PC-9 (cell line): Measurements from ENCODE around the gene DENND1A. TPM values are rescaled to one million over a fixed set of nuclear protein-coding genes. Genes with fewer than 3 reads are reported as not detected.

Source experiments
- BruUV-seq: library from RNA; stranded (reverse); fragments of 400-500 nt; replicated peaks from 2 replicates; lab custom pipeline; 2021; lab: Mats Ljungman, UMichigan
- CTCF ChIA-PET: fragments of 300-600 bp; sonication (Branson Sonifier 250); formaldehyde crosslinking; loops from one replicate; lab custom pipeline; 2022; ENCODE audit warnings: antibody characterized with exemption; lab: Charles Lee
- POLR2A ChIA-PET: fragments of 300-600 bp; sonication (Branson Sonifier 250); formaldehyde crosslinking; loops from one replicate; lab custom pipeline; 2022; ENCODE audit warnings: antibody characterized with exemption; ENCODE audit not compliant: unreplicated experiment; lab: Charles Lee
- DNase-seq, 2 experiments: peaks; one replicate each; pipeline versions ENCODE4 v3.0.0 to v3.0.0-alpha.2; 2015 to 2022; ENCODE audit warnings: mixed read lengths in 1 of 2
- H2AFZ ChIP-seq: fragments of 200-600 bp; sonication (generic); 2 replicates; pipeline ENCODE4 v1.8.1; 2017; ENCODE audit warnings: antibody characterized with exemption
- H3F3A ChIP-seq: fragments of 200-600 bp; sonication (generic); 2 replicates; pipeline ENCODE4 v1.8.1; 2017; ENCODE audit warnings: antibody characterized with exemption, mild to moderate bottlenecking, low read depth; ENCODE audit not compliant: insufficient read depth
- H3K27ac ChIP-seq: fragments of 200-600 bp; sonication (generic); 2 replicates; pipeline ENCODE4 v1.6.1; 2016; ENCODE audit warnings: mixed run types
- H3K27me3 ChIP-seq: fragments of 200-600 bp; sonication (generic); 2 replicates; pipeline ENCODE4 v1.6.1; 2016; ENCODE audit warnings: low read depth, mixed run types; ENCODE audit not compliant: insufficient read depth
- H3K36me3 ChIP-seq: fragments of 200-600 bp; sonication (generic); 2 replicates; pipeline ENCODE4 v1.6.1; 2016; ENCODE audit warnings: low read depth, mixed run types
- H3K4me1 ChIP-seq: fragments of 200-600 bp; sonication (generic); replicated peaks from 2 replicates; pipeline ENCODE4 v1.6.1; 2016; ENCODE audit warnings: mixed run types; ENCODE audit not compliant: insufficient read depth
- H3K4me2 ChIP-seq: fragments of 200-600 bp; sonication (generic); 2 replicates; pipeline ENCODE4 v1.6.1; 2017; ENCODE audit warnings: mixed run types
- H3K4me3 ChIP-seq: fragments of 200-600 bp; sonication (generic); 2 replicates; pipeline ENCODE4 v1.6.1; 2016; ENCODE audit warnings: mixed run types
- H3K79me2 ChIP-seq: fragments of 200-600 bp; sonication (generic); 2 replicates; pipeline ENCODE4 v1.6.1; 2017; ENCODE audit warnings: low read depth, mixed run types
- H3K9me2 ChIP-seq: fragments of 200-600 bp; sonication (generic); 2 replicates; pipeline ENCODE4 v1.8.1; 2017; ENCODE audit warnings: mild to moderate bottlenecking; ENCODE audit not compliant: insufficient read depth
- H3K9me3 ChIP-seq: fragments of 200-600 bp; sonication (generic); 2 replicates; pipeline ENCODE4 v1.8.1; 2016; ENCODE audit warnings: low read depth; ENCODE audit not compliant: insufficient read depth
- H4K20me1 ChIP-seq: fragments of 200-600 bp; sonication (generic); 2 replicates; pipeline ENCODE4 v1.8.1; 2017; ENCODE audit not compliant: insufficient read depth
- CTCF ChIP-seq: fragments of 200-600 bp; sonication (generic); conservative IDR thresholded peaks from 2 replicates; pipeline ENCODE4 v1.6.1; 2017; ENCODE audit warnings: mixed run types, antibody characterized with exemption, mild to moderate bottlenecking, moderate library complexity
- EZH2 ChIP-seq: fragments of 200-600 bp; sonication (generic); IDR thresholded peaks from 2 replicates; pipeline ENCODE4 v1.8.0; 2017; ENCODE audit warnings: antibody characterized with exemption, low read depth
- intact Hi-C: fragments of 100-400 bp; cut with micrococcal nuclease; formaldehyde crosslinking; loops from one replicate; pipeline ENCODE4 v1.10.0; 2022; ENCODE audit not compliant: unreplicated experiment
- total RNA-seq: library from RNA; stranded (reverse); gene quantifications from 2 replicates; pipeline ENCODE4 v1.2.3, GENCODE V29; 2021

The DENND1A gene
- total RNA-seq, 1 experiment from 2014 or later, result 37.7 TPM

DNA sequence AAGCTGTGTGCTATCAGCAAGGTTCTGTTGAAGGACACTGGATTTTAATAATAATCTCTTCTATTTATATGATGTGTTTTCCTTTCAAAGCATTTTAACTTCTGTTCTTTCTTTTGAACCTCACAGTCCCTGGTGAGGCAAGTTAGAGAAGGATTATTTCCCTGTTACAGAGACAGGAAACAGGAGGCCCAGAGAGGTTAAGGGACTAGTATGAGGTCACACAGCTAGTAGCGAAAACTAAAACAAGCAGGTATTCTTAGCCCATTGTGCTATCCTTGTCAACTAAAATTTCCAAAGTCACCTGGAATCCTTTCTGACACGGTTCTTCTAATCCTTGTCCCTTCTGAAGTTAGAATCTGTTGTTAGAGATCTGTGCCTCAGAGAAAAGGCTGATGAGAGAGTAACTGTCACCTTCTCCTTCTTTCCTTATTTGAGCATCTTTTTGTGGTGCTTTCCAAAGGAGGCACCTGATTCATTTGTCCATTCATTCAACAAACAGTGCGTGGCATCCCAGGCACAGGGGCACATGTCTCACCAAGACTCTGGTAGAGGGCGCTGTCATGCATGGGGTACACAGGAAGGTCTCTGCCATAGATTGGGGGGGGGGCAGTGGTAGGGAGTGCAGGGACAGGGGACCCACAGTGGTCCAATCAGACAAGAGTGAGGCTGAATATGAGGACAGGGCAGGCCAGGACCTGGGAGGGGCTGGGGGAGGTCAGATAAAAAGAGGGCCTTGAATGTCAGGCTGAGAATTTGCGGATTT lies 512.5 kb downstream of the DENND1A start:
- no peak for TF ChIP-seq EZH2
- Histone ChIP-seq H3K9me2 (no peaks in the 10 kb centered on the region), H3K79me2 (no peaks in the 10 kb centered on the region), H3K27me3 (no peaks in the 10 kb centered on the region), H2AFZ (no peak overlapping the region), H3K36me3 (no peaks in the 10 kb centered on the region), H3K9me3 (no peaks in the 10 kb centered on the region), H3K4me1 (peaks cover 6% of the 10 kb centered on the region; the same call in 1 of the 2 replicates), H3F3A (no peaks in the 10 kb centered on the region), H4K20me1 (no peaks in the 10 kb centered on the region; the same call in 1 of the 2 replicates), H3K4me2 (no peak overlapping the region), H3K4me3 (no peak overlapping the region), H3K27ac (no peak overlapping the region)
- POLR2A ChIA-PET, result no interaction called here
- CTCF ChIA-PET, result interaction anchor here (0.6 kb wide), 1 partner anchor 584 kb away, joined by 4 read pairs; no protein-coding TSS in a partner anchor
- intact Hi-C loops, result no loop called here
- BruUV-seq, result no TSS peak
- DNase-seq, result no peak

DNA sequence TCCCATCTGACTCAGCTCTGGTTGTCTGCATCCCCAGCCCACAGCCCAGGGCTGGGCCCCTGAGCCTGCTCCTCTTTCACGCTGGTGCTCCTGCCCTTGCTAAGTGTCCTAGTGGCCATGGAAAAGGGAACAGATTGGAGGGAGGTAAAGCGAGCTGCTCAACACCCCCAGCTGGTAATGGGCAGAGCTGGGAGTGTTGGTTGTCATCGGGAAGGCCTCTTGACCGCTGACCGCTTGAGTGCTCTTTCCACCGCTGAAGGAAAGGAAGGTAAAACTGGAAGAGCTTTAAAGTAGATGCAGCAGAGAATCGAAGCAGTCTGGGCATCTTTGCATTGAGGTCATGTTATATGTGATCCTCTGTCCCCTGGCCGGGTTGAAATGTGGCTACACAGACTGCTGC lies 513.8 kb downstream of the DENND1A start:
- H3K27ac ChIP-seq, result no peak overlapping the region
- TF ChIP-seq EZH2 (no peak), CTCF (no peak)
- H4K20me1 ChIP-seq, result no peaks in the 10 kb centered on the region; the same call in 1 of the 2 replicates
- no TSS peak for BruUV-seq
- no peaks in the 10 kb centered on the region for H3K79me2 ChIP-seq
- H3K4me2 ChIP-seq, result no peak overlapping the region
- H3K27me3 ChIP-seq, result no peaks in the 10 kb centered on the region
- intact Hi-C loops, result no loop called here
- H2AFZ ChIP-seq, result no peak overlapping the region
- no peak overlapping the region for H3K4me3 ChIP-seq
- POLR2A ChIA-PET, result no interaction called here
- H3K9me3 ChIP-seq, result no peaks in the 10 kb centered on the region
- no peaks in the 10 kb centered on the region for H3K9me2 ChIP-seq
- no peaks in the 10 kb centered on the region for H3K4me1 ChIP-seq
- H3F3A ChIP-seq, result no peaks in the 10 kb centered on the region
- H3K36me3 ChIP-seq, result no peaks in the 10 kb centered on the region
- DNase-seq, result no peak
- CTCF ChIA-PET, result no interaction called here

DNA sequence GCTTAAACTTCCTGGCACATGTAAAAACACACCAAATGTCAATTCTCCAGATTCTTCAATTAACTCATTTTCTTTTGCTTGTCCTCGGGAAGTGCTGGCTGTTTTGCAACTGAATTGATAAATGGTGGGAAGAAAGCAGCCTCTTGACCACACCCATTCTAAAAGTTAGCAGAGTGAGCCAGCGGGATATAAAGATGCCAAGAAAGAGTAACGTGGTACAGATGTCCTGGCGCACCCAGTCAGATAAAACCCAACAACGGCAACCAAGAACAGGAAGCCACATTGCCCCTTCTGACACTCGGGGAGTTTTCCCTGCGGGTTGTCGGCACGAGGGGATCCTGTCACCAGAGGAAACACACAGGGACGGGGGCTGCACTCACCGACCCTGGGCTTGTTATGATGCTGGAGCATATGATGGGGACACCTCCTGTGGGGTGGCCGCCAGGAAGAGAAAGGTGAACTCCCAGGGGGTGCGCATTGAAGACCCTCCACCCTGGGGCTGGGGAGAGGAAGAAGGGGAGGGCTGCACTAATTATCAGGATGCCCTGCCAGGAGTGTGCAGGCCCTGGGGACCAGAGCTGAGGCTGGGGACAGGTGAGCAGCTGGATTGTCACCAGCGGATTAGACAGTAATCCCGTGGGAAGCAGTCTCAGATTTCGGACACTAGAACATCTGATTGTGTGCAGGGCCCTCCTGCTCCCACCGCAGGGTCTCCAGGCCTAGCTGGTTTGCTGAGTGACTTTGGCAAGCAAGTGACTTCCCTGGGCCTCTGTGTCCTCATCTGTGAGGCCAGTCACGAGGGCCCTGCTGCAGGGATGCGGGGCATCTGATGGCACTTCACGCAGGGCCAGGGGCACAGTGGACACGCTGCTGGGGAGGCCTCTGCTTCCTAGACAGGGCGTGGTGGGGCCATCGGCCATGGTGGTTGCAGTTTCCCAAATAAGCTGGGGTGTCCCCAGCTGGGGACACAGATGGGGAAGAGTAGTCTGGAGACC lies 514.7 kb downstream of the DENND1A start:
- no peak for DNase-seq
- no peaks in the 10 kb centered on the region for H3K36me3 ChIP-seq
- H3K9me3 ChIP-seq, result no peaks in the 10 kb centered on the region
- CTCF ChIA-PET, result no interaction called here
- no peak for TF ChIP-seq CTCF
- H3K79me2 ChIP-seq, result no peaks in the 10 kb centered on the region
- no peaks in the 10 kb centered on the region for H3F3A ChIP-seq
- BruUV-seq, result no TSS peak
- H2AFZ ChIP-seq, result no peak overlapping the region
- H3K4me1 ChIP-seq, result no peaks in the 10 kb centered on the region
- H3K4me3 ChIP-seq, result no peak overlapping the region
- POLR2A ChIA-PET, result no interaction called here
- H3K27me3 ChIP-seq, result no peaks in the 10 kb centered on the region
- no peak overlapping the region for H3K27ac ChIP-seq
- no peaks in the 10 kb centered on the region; the same call in 1 of the 2 replicates for H4K20me1 ChIP-seq
- intact Hi-C loops, result no loop called here
- H3K9me2 ChIP-seq, result no peaks in the 10 kb centered on the region
- no peak overlapping the region for H3K4me2 ChIP-seq
